ENCODE results near the gene ADISSP. TPM values are rescaled to one million over a fixed set of nuclear protein-coding genes. Genes with fewer than 3 reads are reported as not detected.

The ADISSP gene
- total and polyA plus RNA-seq, 2 of the 13 experiments (the other 11 are each of a cell fraction or from before 2014, with no cell fraction given) = 38.3 to 90.6 TPM

- Histone ChIP-seq H3K27me3 (ENCODE audit: control insufficient read depth in 1 of 2, insufficient read depth in 2 of 2, low read length in 2 of 2) (no peaks in the 10 kb centered on the region), H3K4me2 (ENCODE audit: low read depth, low read length) (no peak overlapping the region), H3K4me1 (ENCODE audit: insufficient read depth, low read length) (peaks cover 55% of the 10 kb centered on the region), H2AFZ (ENCODE audit: low read length) (no peak overlapping the region), H3K79me2 (ENCODE audit: insufficient read depth, low read length) (peaks cover 22% of the 10 kb centered on the region), H4K20me1 (ENCODE audit: insufficient read depth, low read length) (no peaks in the 10 kb centered on the region), H3K27ac (ENCODE audit: extremely low read length, insufficient read depth, low read length) (no peak overlapping the region), H3K4me3 (replicated peaks in 1 of 3; ENCODE audit: insufficient read depth in 1 of 3, low read depth in 2 of 3, low read length in 3 of 3) (no peak overlapping the region), H3K36me3 (replicated peaks in 1 of 2; ENCODE audit: control insufficient read depth in 1 of 2, insufficient read depth in 2 of 2, low read length in 2 of 2) (peaks cover 7 to 9% of the 10 kb centered on the region in 2 experiments; a peak in 3 of 5 replicates), H3K9ac (ENCODE audit: insufficient read depth, low read depth, low read length) (no peak overlapping the region; the same call in 1 of the 2 replicates), H3K9me3 (ENCODE audit: low read length) (no peaks in the 10 kb centered on the region)
- in situ Hi-C loops (cut with HindIII; ENCODE audit: extremely low pct_ligation_motif_present, low pct_unique_long_range_greater_than_20kb) (no loop called here), intact Hi-C loops (cut with micrococcal nuclease; ENCODE audit: unreplicated experiment) (no loop called here)
- ATAC-seq = no peak
- POLR2A ChIA-PET = interaction anchor here (1.3 kb wide), 1 partner anchor 17 kb away, joined by 3 read pairs; the partner anchor contains the start of gene SPEF1
- 92% methylated on average over 3 of the region's 3 CpGs for WGBS (ENCODE audit: low lambda C conversion rate)
- TF ChIP-seq ZBTB39 (CRISPR knock-in tag; IDR thresholded peaks at IDR 0.05) (no peak), ETV6 (CRISPR knock-in tag; conservative IDR thresholded peaks at IDR 0.05) (no peak), HINFP (CRISPR knock-in tag; IDR thresholded peaks at IDR 0.05; ENCODE audit: low read depth) (no peak), NFKBIZ (CRISPR knock-in tag; IDR thresholded peaks at IDR 0.05) (no peak), ZNF609 (CRISPR knock-in tag; IDR thresholded peaks at IDR 0.05; ENCODE audit: borderline replicate concordance) (no peak), PATZ1 (CRISPR knock-in tag; IDR thresholded peaks at IDR 0.05) (0 out of 2 replicates have a peak, but pooled peaks have one; percentile 13)
- BruUV-seq (replicated peaks) = no TSS peak
- no peak for FAIRE-seq
- CTCF ChIA-PET (ENCODE audit: low intra/inter-chr PET ratio, low total read pairs) = no interaction called here
- DNase-seq (ENCODE audit: low spot score) = no peak
Observed at GRCh38 chr20:3764659-3765058, 2.9 kb downstream of the ADISSP start.

Measured in HepG2 (cell line).